GM19099 (cell line): ENCODE data around the gene CISD1.

Experiments
- POLR2A ChIP-seq: IDR thresholded peaks from 3 replicates; pipeline ENCODE4 v1.6.1; 2011; ENCODE audit warnings: low read depth; ENCODE audit not compliant: insufficient read length; ENCODE audit errors: extremely low read depth

The CISD1 gene

GRCh38 chr10:58328233-58328632 is 59.3 kb downstream of the CISD1 start:
- TF ChIP-seq POLR2A, result no peak

DNA sequence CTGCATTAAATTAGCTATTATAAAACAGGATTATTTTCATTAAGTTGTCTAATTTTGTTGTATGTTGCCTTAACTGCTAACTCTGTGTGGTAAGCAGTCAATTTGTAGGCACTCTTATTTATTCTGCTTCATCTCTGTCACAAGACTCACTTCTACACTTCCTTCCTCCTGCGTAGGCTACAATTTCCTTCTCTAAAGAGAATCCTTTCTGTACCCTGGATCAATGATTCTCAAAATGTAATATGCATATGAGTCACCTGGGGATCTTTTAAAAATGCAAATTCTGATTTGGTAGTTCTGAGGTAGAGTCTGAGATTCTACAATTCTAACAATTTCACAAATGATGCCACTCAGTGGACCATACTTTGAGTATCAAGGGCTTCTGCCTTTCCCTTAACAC is 61.5 kb downstream of the CISD1 start:
- no peak for TF ChIP-seq POLR2A

DNA sequence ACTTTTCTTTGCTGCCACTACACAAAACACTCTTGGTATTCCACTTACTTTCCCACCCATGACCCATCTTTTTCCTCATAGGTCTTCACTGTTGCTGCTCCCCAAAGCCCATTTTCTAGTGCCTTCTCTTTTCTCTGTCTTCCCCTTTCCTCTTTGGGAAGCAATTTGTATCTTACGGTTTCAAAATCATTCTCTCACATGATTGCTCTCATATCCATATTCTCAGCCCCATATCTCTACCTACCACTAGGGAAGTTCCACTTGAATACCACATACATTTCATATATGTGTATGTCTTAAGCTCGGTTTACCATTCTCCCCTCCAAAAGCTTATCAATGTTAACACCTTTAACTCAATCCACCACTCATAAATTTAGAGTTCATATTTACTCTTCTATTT is 62.7 kb downstream of the CISD1 start:
- no peak for TF ChIP-seq POLR2A

- peak; percentile 97 for TF ChIP-seq POLR2A
Observed at GRCh38 chr10:58334817-58335305, 65.9 kb downstream of the CISD1 start, which contains the start of gene UBE2D1. TSS of gene UBE2D1 (plus strand) at chr10:58335006. CDS start at chr10:58335202, 196 bp downstream.

GRCh38 chr10:58335306-58336005 is 66.5 kb downstream of the CISD1 start:
- TF ChIP-seq POLR2A, result no peak

GRCh38 chr10:58336242-58336641 is 67.3 kb downstream of the CISD1 start:
- no peak for TF ChIP-seq POLR2A
